Trophoblast cell (in vitro differentiated cells and primary cell): ENCODE data around the gene TAF4.

ENCODE experiments used
- DNase-seq, 2 donors: peaks; one replicate each; pipeline ENCODE4 v3.0.0-alpha.2; 2016
- H2AFZ ChIP-seq: 2 replicates; pipeline ENCODE4 v1.6.1; 2013; ENCODE audit warnings: low read length, moderate library complexity, mild to moderate bottlenecking; ENCODE audit not compliant: insufficient read depth, poor library complexity
- H2AK5ac ChIP-seq: 2 replicates; pipeline ENCODE4 v1.6.1; 2013; ENCODE audit warnings: mild to moderate bottlenecking, low read length
- H2BK120ac ChIP-seq: 2 replicates; pipeline ENCODE4 v1.6.1; 2013; ENCODE audit warnings: low read length, mild to moderate bottlenecking, moderate library complexity; ENCODE audit not compliant: insufficient read depth, poor library complexity
- H2BK12ac ChIP-seq: 2 replicates; pipeline ENCODE4 v1.6.1; 2013; ENCODE audit warnings: mild to moderate bottlenecking, low read length, moderate library complexity
- H2BK5ac ChIP-seq: 2 replicates; pipeline ENCODE4 v1.6.1; 2013; ENCODE audit warnings: low read length, low read depth, moderate library complexity, mild to moderate bottlenecking; ENCODE audit not compliant: poor library complexity
- H3K14ac ChIP-seq: 2 replicates; pipeline ENCODE4 v1.6.1; 2013; ENCODE audit warnings: mild to moderate bottlenecking, low read length
- H3K18ac ChIP-seq: 2 replicates; pipeline ENCODE4 v1.6.1; 2013; ENCODE audit warnings: mild to moderate bottlenecking, low read length
- H3K23ac ChIP-seq: 2 replicates; pipeline ENCODE4 v1.6.1; 2013; ENCODE audit warnings: low read length
- H3K27ac ChIP-seq: 2 replicates; pipeline ENCODE4 v1.5.1; 2013; ENCODE audit warnings: low read depth, mild to moderate bottlenecking, inconsistent platforms, low read length, moderate library complexity
- H3K27me3 ChIP-seq: 2 replicates; pipeline ENCODE4 v1.6.1; 2013; ENCODE audit warnings: inconsistent platforms, mild to moderate bottlenecking, low read length, moderate library complexity; ENCODE audit not compliant: insufficient read depth
- H3K36me3 ChIP-seq, 2 experiments: 1 replicate in 1 of 2; 2 replicates in 1 of 2; pipeline ENCODE4 v1.6.1; 2013; ENCODE audit warnings: low read length in 2 of 2, mild to moderate bottlenecking in 2 of 2, moderate library complexity in 1 of 2; ENCODE audit not compliant: insufficient read depth in 2 of 2, control insufficient read depth in 1 of 2
- H3K4ac ChIP-seq: 2 replicates; pipeline ENCODE4 v1.6.1; 2013; ENCODE audit warnings: low read depth, mild to moderate bottlenecking, low read length, moderate library complexity
- H3K4me1 ChIP-seq, 2 experiments: 1 replicate in 1 of 2; 2 replicates in 1 of 2; pipeline ENCODE4 v1.6.1; 2013; ENCODE audit warnings: low read length in 2 of 2, mild to moderate bottlenecking in 2 of 2, moderate library complexity in 1 of 2; ENCODE audit not compliant: insufficient read depth in 2 of 2, control insufficient read depth in 1 of 2
- H3K4me2 ChIP-seq: 2 replicates; pipeline ENCODE4 v1.6.1; 2013; ENCODE audit warnings: inconsistent platforms, mild to moderate bottlenecking, low read length, moderate library complexity
- H3K4me3 ChIP-seq: 2 replicates; pipeline ENCODE4 v1.5.1; 2013; ENCODE audit warnings: mild to moderate bottlenecking, low read depth, low read length, inconsistent platforms
- H3K79me1 ChIP-seq: one replicate; pipeline ENCODE4 v1.6.1; 2013; ENCODE audit warnings: low read length
- H3K79me2 ChIP-seq: 2 replicates; pipeline ENCODE4 v1.6.1; 2013; ENCODE audit warnings: low read length, mild to moderate bottlenecking; ENCODE audit not compliant: control insufficient read depth, insufficient read depth, poor library complexity
- H3K9ac ChIP-seq: 2 replicates; pipeline ENCODE4 v1.6.1; 2013; ENCODE audit warnings: mild to moderate bottlenecking, low read length
- H3K9me3 ChIP-seq: 2 replicates; pipeline ENCODE4 v1.6.1; 2013; ENCODE audit warnings: low read depth, mild to moderate bottlenecking, control low read depth, inconsistent platforms, low read length; ENCODE audit not compliant: insufficient read depth
- H4K12ac ChIP-seq: 2 replicates; pipeline ENCODE4 v1.6.1; 2013; ENCODE audit warnings: low read depth, mild to moderate bottlenecking, low read length, moderate library complexity
- H4K8ac ChIP-seq: 2 replicates; pipeline ENCODE4 v1.6.1; 2013; ENCODE audit warnings: low read depth, mild to moderate bottlenecking, low read length, moderate library complexity
- H4K91ac ChIP-seq: one replicate; pipeline ENCODE4 v1.6.1; 2013; ENCODE audit warnings: low read depth, mild to moderate bottlenecking, low read length, moderate library complexity
- WGBS: extraction: QIAGEN DNeasy Blood & Tissue Kit; methylation state at CpG from one replicate; pipeline ENCODE4 v1.1.7; 2013; ENCODE audit warnings: missing lambda C conversion rate; ENCODE audit not compliant: insufficient read length, insufficient coverage; ENCODE audit errors: extremely low coverage; 5-methylcytosine and 5-hydroxymethylcytosine counted together

The TAF4 gene

DNA sequence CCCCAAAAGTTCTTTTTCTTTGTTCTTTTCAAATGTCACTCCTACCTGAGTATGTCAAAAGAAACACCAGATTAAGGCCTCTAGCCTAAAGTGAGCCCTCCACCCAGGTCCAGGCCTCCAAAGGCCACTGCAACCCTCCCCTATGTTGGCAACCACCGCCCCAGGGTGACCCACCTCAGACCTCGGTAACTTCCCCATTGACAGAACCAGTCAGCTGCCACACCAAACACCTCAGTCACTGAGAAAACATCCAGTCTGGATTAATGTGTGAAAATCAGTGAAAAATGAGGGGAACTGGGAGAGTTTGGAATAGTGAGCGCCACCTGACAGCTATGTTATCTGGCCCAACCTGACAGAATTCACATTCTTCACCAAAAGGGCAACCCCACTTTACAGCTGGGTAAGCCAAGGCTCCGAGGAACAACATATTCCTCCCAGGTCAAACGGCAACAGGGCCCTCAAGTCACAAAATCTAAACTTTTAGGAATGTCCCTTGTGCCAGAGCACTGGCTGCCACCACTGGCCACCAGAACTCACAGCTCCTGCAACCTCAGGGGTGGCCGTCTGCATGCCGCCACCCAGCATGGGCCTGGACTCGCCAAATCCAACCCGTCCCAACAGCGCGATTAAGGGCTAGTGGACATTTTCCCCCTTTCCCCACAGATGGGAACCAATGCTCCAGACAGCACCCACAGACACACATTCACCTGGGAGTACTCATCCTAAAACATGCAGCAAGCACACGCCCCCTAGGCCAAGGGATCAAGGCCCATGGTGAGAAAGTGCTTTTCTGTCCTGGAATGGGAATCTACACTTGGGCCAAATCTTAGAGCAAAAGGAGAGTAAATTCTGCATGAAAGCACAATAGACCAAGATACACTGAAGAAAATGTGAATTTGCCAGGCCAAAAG is 4.8 kb downstream of the TAF4 start:
- Histone ChIP-seq H4K91ac (no peak overlapping the region), H3K4me2 (no peak overlapping the region), H3K79me1 (peaks cover 10% of the 10 kb centered on the region), H4K12ac (no peak overlapping the region), H2BK120ac (no peak overlapping the region), H2BK12ac (no peak overlapping the region), H3K4ac (peak overlapping the region; percentile 87), H3K27me3 (no peaks in the 10 kb centered on the region), H4K8ac (no peak overlapping the region), H2AFZ (no peak overlapping the region), H3K4me3 (no peak overlapping the region), H3K4me1 (peaks cover 11 to 21% of the 10 kb centered on the region in 2 experiments), H2AK5ac (no peak overlapping the region), H3K27ac (no peak overlapping the region), H3K14ac (no peak overlapping the region), H3K23ac (peak overlapping the region; percentile 44), H2BK5ac (no peak overlapping the region), H3K9ac (no peak overlapping the region), H3K18ac (no peak overlapping the region), H3K79me2 (peaks cover 37% of the 10 kb centered on the region), H3K36me3 (peaks cover 9 to 14% of the 10 kb centered on the region in 2 experiments), H3K9me3 (no peaks in the 10 kb centered on the region)
- no CpG with 5 or more reads among the region's 12 CpGs for WGBS
- DNase-seq = no peak

DNA sequence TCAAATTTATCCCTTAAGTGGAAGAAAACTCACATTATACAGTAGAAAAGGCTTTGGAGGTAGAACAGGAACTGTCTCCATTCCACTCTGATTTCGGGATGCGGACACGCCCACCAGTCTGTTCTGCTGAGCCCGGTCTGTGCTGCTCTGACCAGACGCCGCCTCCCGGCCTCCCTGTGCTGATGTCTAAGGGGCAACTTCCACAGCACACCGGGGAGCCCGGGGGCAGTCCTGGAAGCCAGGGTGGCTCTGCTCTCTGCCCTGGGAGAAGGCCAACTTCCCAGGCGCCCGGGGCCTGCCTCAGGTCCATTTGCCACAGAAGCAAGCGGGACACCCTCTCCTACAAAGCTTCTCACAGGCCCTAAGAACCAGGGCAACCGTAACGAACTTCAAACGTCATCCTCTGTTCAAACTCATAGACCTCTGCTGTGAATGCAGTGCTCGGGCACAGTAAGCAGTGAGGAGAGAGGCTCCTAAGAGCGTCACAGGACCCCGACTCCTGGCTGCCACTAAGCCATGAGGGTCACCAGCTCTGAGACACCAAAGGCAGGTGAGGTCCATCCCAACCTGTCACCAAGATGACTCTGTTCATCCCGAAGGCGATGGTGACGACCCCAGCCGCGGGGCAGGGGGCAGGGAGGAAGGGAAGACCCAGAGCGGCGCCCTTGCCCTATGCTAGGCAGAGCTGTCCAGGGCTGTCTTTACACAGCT is 5.6 kb downstream of the TAF4 start:
- no peak overlapping the region for H3K14ac ChIP-seq
- WGBS = no CpG with 5 or more reads among the region's 25 CpGs
- H3K4me3 ChIP-seq = no peak overlapping the region
- H4K8ac ChIP-seq = no peak overlapping the region
- DNase-seq = no peak
- no peak overlapping the region for H4K91ac ChIP-seq
- H2BK120ac ChIP-seq = no peak overlapping the region
- no peaks in the 10 kb centered on the region for H3K9me3 ChIP-seq
- H4K12ac ChIP-seq = no peak overlapping the region
- no peak overlapping the region for H3K9ac ChIP-seq
- peaks cover 17 to 20% of the 10 kb centered on the region in 2 experiments for H3K36me3 ChIP-seq
- no peaks in the 10 kb centered on the region for H3K27me3 ChIP-seq
- no peak overlapping the region for H2AK5ac ChIP-seq
- H3K27ac ChIP-seq = no peak overlapping the region
- H3K23ac ChIP-seq = no peak overlapping the region
- H2BK12ac ChIP-seq = no peak overlapping the region
- peak overlapping the region; percentile 87 for H3K4ac ChIP-seq
- no peak overlapping the region for H2BK5ac ChIP-seq
- H3K4me1 ChIP-seq = peaks cover 11 to 21% of the 10 kb centered on the region in 2 experiments
- H3K18ac ChIP-seq = peak overlapping the region; percentile 16
- H3K79me2 ChIP-seq = peaks cover 40% of the 10 kb centered on the region
- no peak overlapping the region for H2AFZ ChIP-seq
- peaks cover 8% of the 10 kb centered on the region for H3K79me1 ChIP-seq
- no peak overlapping the region for H3K4me2 ChIP-seq

DNA sequence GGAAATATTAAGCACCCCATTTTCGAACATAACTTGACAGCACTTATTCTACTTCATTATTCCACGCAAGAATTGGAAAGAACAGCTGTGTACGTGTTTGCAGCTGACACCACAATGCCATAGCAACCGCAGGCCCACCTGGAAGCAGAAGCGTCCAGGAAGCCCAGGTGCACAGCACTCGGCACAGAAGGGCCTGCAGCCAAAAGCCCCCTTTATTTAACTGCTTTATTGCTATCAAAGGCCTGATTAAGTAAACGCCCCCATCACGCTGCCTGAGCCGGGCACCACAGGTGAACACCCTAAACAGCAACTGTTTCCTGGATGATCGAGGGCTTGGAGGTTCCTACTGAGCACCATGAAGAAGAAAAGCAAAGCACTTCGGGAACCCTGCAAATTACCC is 6.3 kb downstream of the TAF4 start:
- no peak overlapping the region for H3K27ac ChIP-seq
- no peak for DNase-seq
- H4K12ac ChIP-seq = no peak overlapping the region
- no peak overlapping the region for H3K23ac ChIP-seq
- H3K9me3 ChIP-seq = no peaks in the 10 kb centered on the region
- H3K4ac ChIP-seq = peak overlapping the region; percentile 87
- H3K79me2 ChIP-seq = peaks cover 45% of the 10 kb centered on the region
- peaks cover 8% of the 10 kb centered on the region for H3K79me1 ChIP-seq
- no peak overlapping the region for H2BK12ac ChIP-seq
- no peak overlapping the region for H4K8ac ChIP-seq
- H3K36me3 ChIP-seq = peaks cover 23 to 26% of the 10 kb centered on the region in 2 experiments
- no peak overlapping the region for H2BK120ac ChIP-seq
- no peak overlapping the region for H4K91ac ChIP-seq
- no CpG with 5 or more reads among the region's 11 CpGs for WGBS
- no peak overlapping the region for H3K18ac ChIP-seq
- H2AFZ ChIP-seq = no peak overlapping the region
- no peaks in the 10 kb centered on the region for H3K27me3 ChIP-seq
- peaks cover 11 to 21% of the 10 kb centered on the region in 2 experiments for H3K4me1 ChIP-seq
- H3K4me2 ChIP-seq = peak overlapping the region; percentile 10
- no peak overlapping the region for H2BK5ac ChIP-seq
- no peak overlapping the region for H3K4me3 ChIP-seq
- H2AK5ac ChIP-seq = no peak overlapping the region
- H3K14ac ChIP-seq = no peak overlapping the region
- no peak overlapping the region for H3K9ac ChIP-seq

DNA sequence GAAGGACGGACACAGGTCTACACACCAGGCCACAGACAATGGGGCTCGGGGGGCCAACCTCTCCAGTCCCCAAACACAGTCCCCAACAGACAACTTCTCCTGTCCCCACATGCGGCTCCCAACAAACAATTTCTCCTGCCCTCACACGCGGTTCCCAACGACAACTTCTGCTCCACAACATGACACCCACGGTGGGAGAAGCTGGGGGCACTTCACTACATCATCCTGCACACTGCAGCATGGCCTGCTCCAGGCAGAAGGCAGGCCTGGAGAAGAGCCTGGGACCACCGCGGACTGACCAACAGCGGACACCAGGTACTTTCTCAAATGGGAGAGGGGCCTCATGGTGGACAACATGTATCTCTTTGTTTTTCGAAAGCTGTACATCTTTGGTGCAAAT is 6.7 kb downstream of the TAF4 start:
- H3K79me2 ChIP-seq = peaks cover 40% of the 10 kb centered on the region
- H2BK12ac ChIP-seq = no peak overlapping the region
- DNase-seq = no peak
- no peak overlapping the region for H4K91ac ChIP-seq
- peaks cover 3% of the 10 kb centered on the region for H3K79me1 ChIP-seq
- no peaks in the 10 kb centered on the region for H3K9me3 ChIP-seq
- H3K18ac ChIP-seq = no peak overlapping the region
- no peak overlapping the region for H2BK120ac ChIP-seq
- peaks cover 27 to 28% of the 10 kb centered on the region in 2 experiments for H3K36me3 ChIP-seq
- no peaks in the 10 kb centered on the region for H3K27me3 ChIP-seq
- H2BK5ac ChIP-seq = no peak overlapping the region
- peak overlapping the region; percentile 43 for H3K4ac ChIP-seq
- no peak overlapping the region for H3K27ac ChIP-seq
- H3K4me2 ChIP-seq = no peak overlapping the region
- no peak overlapping the region for H4K8ac ChIP-seq
- H3K14ac ChIP-seq = no peak overlapping the region
- no peak overlapping the region for H3K23ac ChIP-seq
- H2AK5ac ChIP-seq = no peak overlapping the region
- H3K4me3 ChIP-seq = no peak overlapping the region
- no CpG with 5 or more reads among the region's 11 CpGs for WGBS
- no peak overlapping the region for H4K12ac ChIP-seq
- H2AFZ ChIP-seq = no peak overlapping the region
- H3K9ac ChIP-seq = no peak overlapping the region
- peaks cover 9 to 17% of the 10 kb centered on the region in 2 experiments for H3K4me1 ChIP-seq
